Memory B cell (primary cell): ENCODE measurements around the gene DCAF4.

Experiments used
- ATAC-seq: fragments of 150-1000 bp; cut with Tn5 transposase; 2 replicates; pipeline ENCODE4 v1.10.0; 2021; ENCODE audit warnings: low read depth, mild to moderate bottlenecking, moderate library complexity
- DNase-seq, 2 donors: peaks; one replicate each; pipeline ENCODE4 v3.0.0; 2022; ENCODE audit warnings: low spot score in 2 of 2
- H3K27ac Mint-ChIP-seq: one replicate; pipeline ENCODE4 v1.8.0; 2022; ENCODE audit warnings: mild to moderate bottlenecking, moderate library complexity, mixed read lengths
- H3K27me3 Mint-ChIP-seq: one replicate; pipeline ENCODE4 v1.8.0; 2022; ENCODE audit warnings: mixed read lengths
- H3K36me3 Mint-ChIP-seq: one replicate; pipeline ENCODE4 v1.8.0; 2022; ENCODE audit warnings: mild to moderate bottlenecking, mixed read lengths
- H3K4me1 Mint-ChIP-seq: one replicate; pipeline ENCODE4 v1.8.0; 2022; ENCODE audit warnings: mixed read lengths
- H3K4me3 Mint-ChIP-seq: one replicate; pipeline ENCODE4 v1.8.0; 2022; ENCODE audit warnings: mild to moderate bottlenecking, moderate library complexity, mixed read lengths
- H3K9me3 Mint-ChIP-seq: one replicate; pipeline ENCODE4 v1.8.0; 2022; ENCODE audit warnings: mixed read lengths

DCAF4 gene

GRCh38 chr14:72904840-72905561 lies 21.3 kb upstream of the DCAF4 start:
- no peaks in the 10 kb centered on the region for H3K36me3 Mint-ChIP-seq
- peak; percentile 86 for ATAC-seq
- H3K9me3 Mint-ChIP-seq, result no peaks in the 10 kb centered on the region
- H3K27ac Mint-ChIP-seq, result peak overlapping the region; percentile 25
- H3K4me1 Mint-ChIP-seq, result peaks cover 9% of the 10 kb centered on the region
- H3K27me3 Mint-ChIP-seq, result no peaks in the 10 kb centered on the region
- peak; percentile 59 to 77 for DNase-seq
- H3K4me3 Mint-ChIP-seq, result no peak overlapping the region

GRCh38 chr14:72906316-72906715 lies 19.9 kb upstream of the DCAF4 start:
- no peaks in the 10 kb centered on the region for H3K9me3 Mint-ChIP-seq
- H3K36me3 Mint-ChIP-seq, result no peaks in the 10 kb centered on the region
- H3K4me1 Mint-ChIP-seq, result peaks cover 9% of the 10 kb centered on the region
- no peak for DNase-seq
- no peak for ATAC-seq
- H3K27me3 Mint-ChIP-seq, result no peaks in the 10 kb centered on the region
- no peak overlapping the region for H3K4me3 Mint-ChIP-seq
- no peak overlapping the region for H3K27ac Mint-ChIP-seq

GRCh38 chr14:72906879-72907278 lies 19.4 kb upstream of the DCAF4 start:
- H3K36me3 Mint-ChIP-seq, result no peaks in the 10 kb centered on the region
- ATAC-seq, result no peak
- no peak overlapping the region for H3K27ac Mint-ChIP-seq
- no peaks in the 10 kb centered on the region for H3K27me3 Mint-ChIP-seq
- peaks cover 9% of the 10 kb centered on the region for H3K4me1 Mint-ChIP-seq
- H3K4me3 Mint-ChIP-seq, result no peak overlapping the region
- DNase-seq, result no peak
- H3K9me3 Mint-ChIP-seq, result no peaks in the 10 kb centered on the region

GRCh38 chr14:72907886-72908285 lies 18.4 kb upstream of the DCAF4 start:
- H3K4me3 Mint-ChIP-seq, result no peak overlapping the region
- H3K9me3 Mint-ChIP-seq, result no peaks in the 10 kb centered on the region
- H3K27ac Mint-ChIP-seq, result no peak overlapping the region
- peaks cover 9% of the 10 kb centered on the region for H3K4me1 Mint-ChIP-seq
- ATAC-seq, result no peak
- DNase-seq, result no peak
- no peaks in the 10 kb centered on the region for H3K27me3 Mint-ChIP-seq
- no peaks in the 10 kb centered on the region for H3K36me3 Mint-ChIP-seq

- peaks cover 9% of the 10 kb centered on the region for H3K4me1 Mint-ChIP-seq
- H3K27ac Mint-ChIP-seq, result no peak overlapping the region
- no peak overlapping the region for H3K4me3 Mint-ChIP-seq
- H3K27me3 Mint-ChIP-seq, result peaks cover 2% of the 10 kb centered on the region
- no peaks in the 10 kb centered on the region for H3K36me3 Mint-ChIP-seq
- no peaks in the 10 kb centered on the region for H3K9me3 Mint-ChIP-seq
- DNase-seq (no peak), ATAC-seq (no peak)
Measured at GRCh38 chr14:72909163-72909562, 17.1 kb upstream of the DCAF4 start.

GRCh38 chr14:72913809-72914208 lies 12.5 kb upstream of the DCAF4 start:
- H3K9me3 Mint-ChIP-seq, result no peaks in the 10 kb centered on the region
- DNase-seq, result no peak
- H3K27me3 Mint-ChIP-seq, result peaks cover 2% of the 10 kb centered on the region
- no peak overlapping the region for H3K4me3 Mint-ChIP-seq
- no peak overlapping the region for H3K27ac Mint-ChIP-seq
- ATAC-seq, result no peak
- H3K36me3 Mint-ChIP-seq, result no peaks in the 10 kb centered on the region
- no peaks in the 10 kb centered on the region for H3K4me1 Mint-ChIP-seq

- H3K27ac Mint-ChIP-seq, result no peak overlapping the region
- ATAC-seq, result no peak
- H3K4me3 Mint-ChIP-seq, result no peak overlapping the region
- no peaks in the 10 kb centered on the region for H3K9me3 Mint-ChIP-seq
- H3K4me1 Mint-ChIP-seq, result no peaks in the 10 kb centered on the region
- no peak for DNase-seq
- H3K36me3 Mint-ChIP-seq, result no peaks in the 10 kb centered on the region
- peaks cover 2% of the 10 kb centered on the region for H3K27me3 Mint-ChIP-seq
Measured at GRCh38 chr14:72916174-72916573, 10.1 kb upstream of the DCAF4 start.

GRCh38 chr14:72917094-72917802 lies 9.0 kb upstream of the DCAF4 start:
- ATAC-seq (no peak), DNase-seq (no peak)
- no peaks in the 10 kb centered on the region for H3K36me3 Mint-ChIP-seq
- H3K9me3 Mint-ChIP-seq, result no peaks in the 10 kb centered on the region
- peaks cover 2% of the 10 kb centered on the region for H3K27me3 Mint-ChIP-seq
- H3K27ac Mint-ChIP-seq, result no peak overlapping the region
- no peaks in the 10 kb centered on the region for H3K4me1 Mint-ChIP-seq
- H3K4me3 Mint-ChIP-seq, result no peak overlapping the region

GRCh38 chr14:72920008-72920407 lies 6.3 kb upstream of the DCAF4 start:
- no peaks in the 10 kb centered on the region for H3K36me3 Mint-ChIP-seq
- no peaks in the 10 kb centered on the region for H3K4me1 Mint-ChIP-seq
- DNase-seq (no peak), ATAC-seq (no peak)
- no peak overlapping the region for H3K27ac Mint-ChIP-seq
- no peaks in the 10 kb centered on the region for H3K9me3 Mint-ChIP-seq
- no peak overlapping the region for H3K4me3 Mint-ChIP-seq
- H3K27me3 Mint-ChIP-seq, result no peaks in the 10 kb centered on the region

GRCh38 chr14:72921396-72921795 lies 4.9 kb upstream of the DCAF4 start:
- ATAC-seq (no peak), DNase-seq (no peak)
- Mint-ChIP-seq H3K27ac (no peak overlapping the region), H3K9me3 (no peaks in the 10 kb centered on the region), H3K36me3 (no peaks in the 10 kb centered on the region), H3K4me1 (peaks cover 2% of the 10 kb centered on the region), H3K27me3 (no peaks in the 10 kb centered on the region), H3K4me3 (no peak overlapping the region)

GRCh38 chr14:72924337-72924736 lies 1.9 kb upstream of the DCAF4 start:
- H3K9me3 Mint-ChIP-seq, result no peaks in the 10 kb centered on the region
- H3K4me3 Mint-ChIP-seq, result no peak overlapping the region
- no peaks in the 10 kb centered on the region for H3K27me3 Mint-ChIP-seq
- no peak for ATAC-seq
- no peaks in the 10 kb centered on the region for H3K36me3 Mint-ChIP-seq
- peaks cover 4% of the 10 kb centered on the region for H3K4me1 Mint-ChIP-seq
- no peak for DNase-seq
- H3K27ac Mint-ChIP-seq, result no peak overlapping the region

- peak overlapping the region; percentile 93 for H3K4me3 Mint-ChIP-seq
- no peak overlapping the region for H3K27ac Mint-ChIP-seq
- peaks cover 4% of the 10 kb centered on the region for H3K4me1 Mint-ChIP-seq
- DNase-seq (no peak), ATAC-seq (no peak)
- no peaks in the 10 kb centered on the region for H3K27me3 Mint-ChIP-seq
- no peaks in the 10 kb centered on the region for H3K9me3 Mint-ChIP-seq
- no peaks in the 10 kb centered on the region for H3K36me3 Mint-ChIP-seq
Measured at GRCh38 chr14:72925171-72925759, 999 bp upstream of the DCAF4 start.

- Mint-ChIP-seq H3K27me3 (no peaks in the 10 kb centered on the region), H3K9me3 (no peaks in the 10 kb centered on the region), H3K27ac (peak overlapping the region; percentile 93), H3K36me3 (no peaks in the 10 kb centered on the region), H3K4me3 (peak overlapping the region; percentile 93), H3K4me1 (peaks cover 4% of the 10 kb centered on the region)
- no peak for ATAC-seq
- peak in 1 of 2 donors; percentile 80 for DNase-seq
Measured at GRCh38 chr14:72925815-72926291, 411 bp upstream of the DCAF4 start.

- Mint-ChIP-seq H3K36me3 (peaks cover 7% of the 10 kb centered on the region), H3K27ac (no peak overlapping the region), H3K9me3 (no peaks in the 10 kb centered on the region), H3K4me3 (no peak overlapping the region), H3K27me3 (no peaks in the 10 kb centered on the region), H3K4me1 (peaks cover 13% of the 10 kb centered on the region)
- ATAC-seq (no peak), DNase-seq (no peak)
Measured at GRCh38 chr14:72928872-72929271, 2.6 kb downstream of the DCAF4 start.
